Fibroblast of upper back skin (primary cell): Measurements from ENCODE around the gene TANK.
A peak's percentile ranks its signal among the peaks of the same experiment; 100 is the strongest.
"Not testable (repeated sequence)": the region's sequence is repeated elsewhere in the genome, so short reads cannot be mapped to it uniquely, and the experiment has no call there.

Experiments used
- DNase-seq: peaks from one replicate; pipeline ENCODE4 v3.0.0-alpha.2; 2013

The TANK gene, protein sequence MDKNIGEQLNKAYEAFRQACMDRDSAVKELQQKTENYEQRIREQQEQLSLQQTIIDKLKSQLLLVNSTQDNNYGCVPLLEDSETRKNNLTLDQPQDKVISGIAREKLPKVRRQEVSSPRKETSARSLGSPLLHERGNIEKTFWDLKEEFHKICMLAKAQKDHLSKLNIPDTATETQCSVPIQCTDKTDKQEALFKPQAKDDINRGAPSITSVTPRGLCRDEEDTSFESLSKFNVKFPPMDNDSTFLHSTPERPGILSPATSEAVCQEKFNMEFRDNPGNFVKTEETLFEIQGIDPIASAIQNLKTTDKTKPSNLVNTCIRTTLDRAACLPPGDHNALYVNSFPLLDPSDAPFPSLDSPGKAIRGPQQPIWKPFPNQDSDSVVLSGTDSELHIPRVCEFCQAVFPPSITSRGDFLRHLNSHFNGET

DNA sequence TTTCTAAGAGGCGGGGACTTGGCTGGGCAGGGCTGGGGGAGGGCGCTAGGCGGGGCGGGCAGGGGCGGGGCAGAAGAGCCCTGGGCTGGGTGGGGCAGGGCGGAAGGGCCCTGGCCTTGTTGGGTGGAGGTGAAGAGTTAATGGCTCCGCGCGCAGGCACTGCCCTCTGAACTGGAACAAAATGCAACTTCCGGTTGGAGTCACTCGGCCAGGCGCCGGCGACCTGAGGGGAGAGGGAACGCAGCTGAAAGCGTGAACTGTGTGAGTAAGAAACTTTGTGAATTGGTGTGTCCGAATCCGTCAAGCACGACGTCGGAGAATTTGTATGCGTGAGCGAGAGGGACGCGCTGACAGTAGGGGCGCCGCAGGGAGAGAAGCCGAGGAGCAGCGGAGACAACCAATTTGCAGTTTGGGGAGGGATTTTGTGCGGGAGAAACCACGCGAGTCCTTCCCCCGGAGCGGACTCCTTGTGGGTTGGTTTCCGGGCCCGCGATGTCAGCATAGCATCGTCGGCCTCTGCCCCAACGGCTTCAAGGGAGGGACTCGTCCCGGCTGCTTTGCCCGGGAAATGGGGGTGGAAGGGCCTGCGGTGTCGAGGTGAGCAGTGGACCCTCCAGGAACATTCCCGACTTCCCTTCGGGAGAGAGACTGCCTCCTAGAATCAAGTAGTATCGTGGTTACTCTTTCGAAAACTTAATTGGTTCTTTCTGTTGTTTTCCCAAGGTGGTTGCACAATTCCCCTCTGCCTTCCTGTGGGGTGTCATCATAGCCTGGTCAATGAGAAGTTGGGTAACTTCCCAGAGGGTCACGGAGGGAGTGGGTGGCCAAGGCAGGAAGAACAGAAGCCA is at the start of gene TANK:
Gene TANK (plus strand): TSS at position 203 of the 848 bp plus-strand sequence. CDS start 19,235 bp downstream, outside the sequence.
- DNase-seq = peak; percentile 94

GRCh38 chr2:161111531-161111930 is 48.7 kb upstream of the TANK start:
- no peak for DNase-seq

DNA sequence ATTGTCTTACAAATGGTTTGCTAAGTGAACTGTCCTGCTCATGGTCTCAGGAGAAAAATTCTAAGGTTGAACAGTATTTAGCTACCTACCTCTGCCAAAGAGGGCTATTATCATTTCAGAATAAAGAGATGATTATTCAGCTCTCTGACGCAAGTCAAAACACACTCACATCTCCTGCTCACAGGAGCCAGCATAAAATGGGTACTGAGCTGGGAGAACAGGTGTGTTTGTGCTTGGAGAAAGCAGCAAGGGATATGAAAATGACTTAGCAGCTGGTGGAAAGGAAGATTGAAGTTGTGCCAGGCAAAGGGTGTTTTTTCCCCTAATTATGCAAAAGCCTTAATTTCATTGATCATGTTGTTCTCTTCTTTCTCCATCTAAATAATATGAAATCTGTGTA is 47.3 kb upstream of the TANK start:
- DNase-seq = no peak

GRCh38 chr2:161113693-161114575 is 46.3 kb upstream of the TANK start:
- no peak for DNase-seq

DNA sequence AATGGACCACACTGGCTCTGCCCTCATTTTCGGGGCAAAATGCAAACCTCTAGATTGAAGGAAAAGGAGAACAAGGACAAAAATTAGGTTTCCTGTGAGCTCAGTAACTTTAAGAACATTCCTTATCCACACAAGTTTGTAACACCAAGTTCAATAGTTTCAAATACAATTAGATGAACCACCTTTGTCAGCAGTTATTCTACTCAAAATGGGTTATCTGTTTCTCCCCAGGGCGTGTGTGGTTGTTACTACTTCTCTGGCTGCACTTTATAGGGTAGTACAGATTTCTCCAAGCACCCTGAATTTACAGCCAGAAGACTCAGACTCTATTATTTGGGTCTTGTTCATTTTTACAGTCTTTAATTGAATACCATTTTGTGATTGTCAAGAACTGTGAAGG is 45.0 kb upstream of the TANK start:
- DNase-seq = no peak

DNA sequence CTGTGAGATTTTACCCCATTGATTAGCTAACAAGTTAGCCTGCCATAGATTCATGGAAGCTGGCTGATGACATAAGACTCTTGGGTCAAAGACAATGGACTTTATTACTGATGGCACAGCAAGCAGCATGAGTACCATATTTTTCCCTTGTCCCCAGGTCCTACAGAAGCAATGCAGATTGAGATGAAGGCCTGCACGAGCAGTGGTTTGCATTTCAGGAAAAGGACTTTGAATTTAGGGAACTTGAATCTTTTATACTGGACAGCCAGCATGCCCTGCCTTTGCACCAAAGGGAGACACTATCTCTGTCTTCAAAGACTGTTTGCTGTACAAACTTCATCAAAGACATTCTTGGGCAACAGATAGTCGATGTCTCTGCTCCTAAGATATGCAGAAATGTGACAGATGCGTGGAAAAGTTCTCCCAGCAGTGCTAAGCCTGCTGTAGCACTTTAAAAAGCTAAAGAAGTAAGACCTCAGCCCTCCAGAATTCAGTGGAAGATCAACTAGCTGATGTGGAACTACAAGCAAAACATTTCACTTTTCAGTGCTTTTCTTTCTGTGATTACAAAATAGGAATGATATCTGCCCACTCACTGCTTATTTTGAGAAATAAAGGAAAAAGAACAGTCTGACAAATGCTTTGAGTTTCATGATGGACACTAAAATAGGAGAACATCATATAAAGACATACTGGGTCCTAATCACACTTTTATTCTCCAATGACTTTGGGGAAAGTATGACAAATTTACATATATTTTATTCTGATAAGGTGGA is 44.4 kb upstream of the TANK start:
- DNase-seq = no peak

DNA sequence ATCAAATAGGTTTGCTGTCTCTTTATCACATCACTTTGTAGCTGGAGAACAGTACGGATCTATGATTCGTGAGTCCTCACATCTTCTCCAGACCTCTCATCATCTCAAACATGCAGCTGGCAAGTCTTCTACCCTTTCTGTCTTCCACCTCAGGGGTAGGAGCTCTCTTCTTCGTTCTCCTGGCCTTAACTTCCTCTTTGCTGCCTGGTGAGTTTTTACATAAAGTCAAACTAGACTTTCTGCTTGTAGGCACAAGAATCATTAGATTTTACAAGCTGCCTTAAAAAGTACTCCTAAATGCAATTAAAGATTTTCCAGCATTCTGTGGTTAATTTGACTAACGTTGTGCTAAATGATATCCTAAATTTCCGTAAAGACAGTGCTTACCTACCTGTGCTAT is 43.7 kb upstream of the TANK start:
- no peak for DNase-seq

GRCh38 chr2:161117506-161117905 is 42.7 kb upstream of the TANK start:
- no peak for DNase-seq

- no peak for DNase-seq
Observed at GRCh38 chr2:161118722-161119121, 41.5 kb upstream of the TANK start.

- no peak for DNase-seq
Observed at GRCh38 chr2:161119483-161119882, 40.7 kb upstream of the TANK start.

DNA sequence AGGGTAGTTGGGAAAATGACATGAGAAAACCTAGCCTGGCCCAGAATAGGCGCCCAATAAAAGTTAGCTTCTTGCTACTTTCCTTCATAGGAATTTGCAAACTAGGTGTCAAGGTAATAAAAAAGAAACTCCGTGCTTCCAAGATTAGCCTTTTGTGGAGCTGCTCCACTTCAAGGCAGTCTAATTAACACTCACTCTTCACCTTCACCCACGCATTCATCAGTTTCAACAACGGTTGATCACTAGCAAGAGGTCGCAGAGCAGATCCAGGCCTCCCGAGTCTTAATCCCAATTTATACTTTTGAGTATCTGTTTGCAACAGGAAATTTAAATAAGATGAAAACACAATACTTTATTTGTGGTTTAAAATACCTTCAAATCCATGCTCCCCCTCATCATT is 39.5 kb upstream of the TANK start:
- no peak for DNase-seq

DNA sequence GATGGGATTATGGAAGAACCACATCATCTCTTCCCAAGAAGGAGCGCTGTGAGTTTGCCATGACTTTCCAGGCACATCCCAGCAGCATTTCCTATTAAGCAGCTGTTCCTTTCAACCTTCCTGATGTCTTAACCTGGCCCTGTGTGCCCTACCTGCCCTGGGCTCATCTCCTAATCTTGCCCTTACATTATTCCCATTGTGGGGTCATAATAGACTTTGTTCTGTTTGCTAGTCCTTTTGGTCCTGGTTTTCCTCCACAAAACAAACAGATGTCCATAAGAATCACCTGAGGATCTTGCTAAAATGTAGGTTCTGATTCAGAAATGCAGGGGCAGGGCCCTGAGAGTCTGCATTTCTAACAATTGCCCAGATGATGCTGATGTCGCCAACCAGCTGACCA is 38.6 kb upstream of the TANK start:
- no peak for DNase-seq

- peak; percentile 96 for DNase-seq
Observed at GRCh38 chr2:161122772-161123530, 37.3 kb upstream of the TANK start.

- DNase-seq = no peak
Observed at GRCh38 chr2:161123531-161124030, 36.6 kb upstream of the TANK start.

DNA sequence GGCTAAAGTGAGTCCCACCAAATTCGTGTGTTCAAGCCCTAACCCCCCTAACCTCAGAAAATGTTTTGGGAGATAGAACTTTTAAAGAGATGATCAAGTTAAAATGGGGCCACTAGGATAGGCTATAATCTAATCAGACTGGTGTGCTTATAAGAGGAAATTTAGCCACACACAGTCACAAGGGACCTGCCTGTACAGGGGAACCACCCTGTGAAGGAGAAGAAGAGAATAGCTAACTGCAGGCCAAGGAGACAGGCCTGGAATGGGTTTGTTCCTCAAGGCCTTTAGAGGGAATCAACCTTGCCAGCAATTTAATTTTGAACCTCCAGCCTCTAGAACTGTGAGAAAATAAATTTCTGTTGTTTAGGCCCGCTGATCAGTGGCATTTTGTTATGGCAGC is 36.0 kb upstream of the TANK start:
- no peak for DNase-seq

DNA sequence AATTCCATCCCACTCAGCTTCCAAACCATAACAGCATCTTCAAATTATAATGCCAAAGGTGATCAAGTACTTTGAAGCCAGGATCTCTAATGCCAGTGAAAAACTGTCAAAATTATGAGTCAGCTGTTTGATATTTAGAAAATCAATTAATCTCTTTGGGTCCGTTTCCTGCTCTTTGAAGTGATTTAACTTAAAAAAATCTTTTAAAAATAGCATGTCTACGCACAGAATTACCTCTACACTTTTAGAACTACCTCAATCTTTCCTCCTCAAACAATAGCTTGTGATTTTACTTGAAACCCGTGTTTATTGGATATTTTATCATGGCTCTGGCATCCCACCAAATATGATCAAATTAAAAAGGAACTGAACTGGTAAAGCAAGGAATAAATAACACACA is 31.3 kb upstream of the TANK start:
- no peak for DNase-seq

DNA sequence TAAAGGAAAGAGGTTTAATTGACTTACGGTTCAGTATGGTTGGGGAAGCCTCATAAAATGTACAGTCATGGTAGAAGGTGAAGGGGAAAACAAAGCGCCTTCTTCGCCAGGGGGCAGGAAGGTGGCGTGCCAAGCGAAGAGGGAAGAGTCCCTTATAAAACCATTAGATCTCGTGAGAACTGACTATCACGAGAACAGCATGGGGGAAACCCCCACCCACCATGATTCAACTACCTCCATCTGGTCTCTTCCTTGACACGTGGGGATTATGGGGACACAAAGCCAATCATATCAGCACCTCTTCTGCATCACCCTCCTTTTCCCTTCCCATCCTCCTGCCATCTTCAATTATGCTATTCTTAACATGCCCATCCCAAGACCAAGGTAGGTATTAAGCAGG is 29.9 kb upstream of the TANK start:
- no peak for DNase-seq

- DNase-seq = no peak
Observed at GRCh38 chr2:161131074-161131680, 29.1 kb upstream of the TANK start.

DNA sequence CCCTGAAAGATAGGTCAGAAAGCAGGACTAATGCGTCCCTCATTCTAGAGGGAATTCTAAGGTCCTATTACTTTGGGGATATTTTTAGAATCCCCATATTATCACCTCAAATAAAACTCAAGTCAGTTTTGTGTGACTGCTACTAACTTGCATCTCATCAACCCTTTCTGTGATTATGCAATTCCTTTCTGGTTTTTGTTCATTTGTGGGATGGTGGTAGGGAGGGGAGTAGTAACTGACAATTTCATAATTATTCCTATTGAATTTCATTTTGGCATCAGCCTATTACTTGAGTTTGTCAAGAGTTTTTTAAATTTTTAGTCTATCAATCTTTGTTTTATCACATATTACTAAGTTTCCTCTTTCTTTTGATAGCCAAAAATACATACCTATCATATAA is 28.4 kb upstream of the TANK start:
- DNase-seq = no peak

- not testable (repeated sequence) for DNase-seq
Observed at GRCh38 chr2:161132384-161132783, 27.8 kb upstream of the TANK start.

GRCh38 chr2:161133366-161133765 is 26.9 kb upstream of the TANK start:
- DNase-seq = no peak
